Thyroid gland (tissue), 4 donors: ENCODE data around the gene GLRA1. TPM values are rescaled to one million over a fixed set of nuclear protein-coding genes. Genes with fewer than 3 reads are reported as not detected.
A peak's percentile ranks its signal among the peaks of the same experiment; 100 is the strongest.
"Not testable (repeated sequence)": the region's sequence is repeated elsewhere in the genome, so short reads cannot be mapped to it uniquely, and the experiment has no call there.

ENCODE experiments used
- DNase-seq, 2 donors: peaks; one replicate each; pipeline ENCODE4 v3.0.0-alpha.2; 2019
- H3K27ac ChIP-seq, 3 donors: fragments of 200-600 bp; sonication (generic); 1 replicate in 2 of 3; 2 replicates in 1 of 3; pipeline ENCODE4 v1.5.1; 2016 to 2019; ENCODE audit warnings: mild to moderate bottlenecking in 1 of 3, moderate library complexity in 1 of 3
- H3K27me3 ChIP-seq: fragments of 200-600 bp; sonication (generic); one replicate; pipeline ENCODE4 v1.5.1; 2019
- H3K36me3 ChIP-seq, 2 donors: fragments of 200-600 bp; sonication (generic); one replicate each; pipeline ENCODE4 v1.5.1; 2016 to 2019
- H3K4me1 ChIP-seq, 2 donors: fragments of 200-600 bp; sonication (generic); one replicate each; pipeline ENCODE4 v1.5.1; 2017 to 2019
- H3K4me3 ChIP-seq, 3 donors: fragments of 200-600 bp; sonication (generic); replicated peaks in 1 of 3; 1 replicate in 2 of 3; 2 replicates in 1 of 3; pipeline ENCODE4 v1.5.1; 2016; ENCODE audit warnings: mild to moderate bottlenecking in 1 of 3
- H3K9me3 ChIP-seq: fragments of 200-600 bp; sonication (generic); one replicate; pipeline ENCODE4 v1.5.1; 2017
- CTCF ChIP-seq, 6 experiments: fragments of 200-600 bp in 3 of 6; fragments of 450-650 bp in 3 of 6; sonication (generic) in 3 of 6; IDR thresholded peaks; one replicate each; pipeline ENCODE4 v1.5.1; 2016 to 2019; ENCODE audit warnings: antibody characterized with exemption in 6 of 6, mild to moderate bottlenecking in 2 of 6, inconsistent platforms in 1 of 6, moderate library complexity in 1 of 6
- POLR2A ChIP-seq, 2 donors: fragments of 450-650 bp; IDR thresholded peaks; one replicate each; pipeline ENCODE4 v1.6.1; 2017; ENCODE audit warnings: antibody characterized with exemption in 2 of 2, mild to moderate bottlenecking in 2 of 2, moderate library complexity in 1 of 2
- WGBS, 2 donors: methylation state at CpG; one replicate each; pipeline ENCODE4 v1.1.5; 2017; 5-methylcytosine and 5-hydroxymethylcytosine counted together
- intact Hi-C: fragments of 100-400 bp; cut with DNase I; formaldehyde crosslinking; loops from one replicate; pipeline ENCODE4 v1.15.1; 2023
- total RNA-seq, 4 donors: library from RNA; depleted of rRNA; stranded (reverse); fragments of >200 nt; gene quantifications; one replicate each; pipeline ENCODE4 v1.2.3, GENCODE V29; 2016

GLRA1 gene
- total RNA-seq, 4 donors from 2014 or later, result not detected

GRCh38 chr5:151847871-151848270, 76.8 kb downstream of the GLRA1 start:
- Histone ChIP-seq H3K27me3 (no peaks in the 10 kb centered on the region), H3K4me1 (no peaks in the 10 kb centered on the region)
- TF ChIP-seq POLR2A (IDR thresholded peaks at IDR 0.05), result no peak

DNA sequence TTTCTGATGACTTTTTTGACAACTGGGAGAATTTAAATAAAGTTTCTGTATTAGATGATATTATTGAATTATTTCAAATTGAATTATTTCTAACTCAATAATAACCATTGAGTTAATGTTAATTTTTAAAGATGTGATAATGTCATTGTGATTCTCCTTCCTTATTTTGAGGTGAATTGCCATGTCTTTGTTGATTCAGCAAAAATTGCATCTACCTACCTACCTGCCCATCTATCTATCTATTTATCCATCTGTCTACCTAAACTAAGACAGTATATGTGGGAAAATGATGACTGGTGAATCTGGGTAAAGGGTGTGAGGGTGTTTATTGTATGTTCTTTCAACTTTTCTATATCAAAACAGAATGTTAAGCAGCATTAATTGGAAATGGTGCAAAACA, 77.9 kb downstream of the GLRA1 start:
- Histone ChIP-seq H3K36me3 (no peaks in the 10 kb centered on the region), H3K4me3 (no peak overlapping the region), H3K27ac (no peak overlapping the region), H3K27me3 (no peaks in the 10 kb centered on the region), H3K9me3 (no peaks in the 10 kb centered on the region), H3K4me1 (no peaks in the 10 kb centered on the region)
- no peak for TF ChIP-seq POLR2A (IDR thresholded peaks at IDR 0.05)
- TF ChIP-seq CTCF (IDR thresholded peaks at IDR 0.05), result no peak
- intact Hi-C loops, result no loop called here
- no peak for DNase-seq

More at GRCh38 chr5:151847871-151848270, 76.8 kb downstream of the GLRA1 start:
- no peaks in the 10 kb centered on the region for H3K9me3 ChIP-seq
- no peaks in the 10 kb centered on the region for H3K36me3 ChIP-seq
- WGBS, 2 donors, result 60 to 67% methylated on average over 1 of the region's 1 CpG
- intact Hi-C loops, result no loop called here
- no peak overlapping the region for H3K4me3 ChIP-seq
- H3K27ac ChIP-seq, result no peak overlapping the region
- DNase-seq, result no peak

- WGBS, 2 donors, result 95 to 99% methylated on average over 4 of the region's 4 CpGs
- intact Hi-C loops, H3K27me3 ChIP-seq, H3K27ac ChIP-seq, H3K4me3 ChIP-seq, H3K4me1 ChIP-seq, H3K9me3 ChIP-seq, DNase-seq, H3K36me3 ChIP-seq: not testable (repeated sequence)
Observed at GRCh38 chr5:151832843-151833242, 91.8 kb downstream of the GLRA1 start.

GRCh38 chr5:151829370-151829769, 95.3 kb downstream of the GLRA1 start:
- DNase-seq, result no peak
- Histone ChIP-seq H3K4me3 (no peak overlapping the region), H3K4me1 (no peaks in the 10 kb centered on the region), H3K27me3 (no peaks in the 10 kb centered on the region), H3K9me3 (no peaks in the 10 kb centered on the region), H3K27ac (no peak overlapping the region), H3K36me3 (no peaks in the 10 kb centered on the region)
- TF ChIP-seq CTCF (IDR thresholded peaks at IDR 0.05) (no peak), POLR2A (IDR thresholded peaks at IDR 0.05) (no peak)
- intact Hi-C loops, result no loop called here
- 91 to 92% methylated on average over 1 of the region's 1 CpG for WGBS, 2 donors

DNA sequence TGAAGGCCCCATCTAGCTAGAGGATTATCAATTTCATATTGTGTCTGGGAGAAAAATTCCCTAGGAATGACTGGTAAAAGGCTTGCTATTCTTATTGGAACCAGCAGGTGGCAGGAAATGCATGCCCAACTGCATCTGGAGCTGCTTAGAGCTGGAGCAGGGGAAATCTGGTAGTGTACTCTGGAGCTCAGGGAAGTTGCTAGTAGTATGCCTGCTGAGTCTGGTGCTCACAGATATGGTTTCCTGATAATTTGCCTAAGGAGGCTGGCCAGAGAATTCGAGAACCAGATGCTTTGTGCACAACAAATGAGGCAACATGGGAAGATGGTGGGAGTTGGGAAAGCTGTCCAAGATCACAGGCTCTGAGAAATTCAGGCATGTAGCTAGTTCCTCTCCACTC, 99.2 kb downstream of the GLRA1 start:
- TF ChIP-seq CTCF (IDR thresholded peaks at IDR 0.05), result peak; percentile 74 to 93 (median 85)
- no peak for TF ChIP-seq POLR2A (IDR thresholded peaks at IDR 0.05)
- 19 to 20% methylated on average over 1 of the region's 1 CpG for WGBS, 2 donors
- Histone ChIP-seq H3K27me3 (no peaks in the 10 kb centered on the region), H3K4me3 (no peak overlapping the region), H3K36me3 (no peaks in the 10 kb centered on the region), H3K4me1 (no peaks in the 10 kb centered on the region), H3K9me3 (no peaks in the 10 kb centered on the region), H3K27ac (no peak overlapping the region)
- DNase-seq, result peak; percentile 58 to 62
- intact Hi-C loops, result loop anchor here (2.0 kb wide), 1 partner anchor 317 kb away; no protein-coding TSS in a partner anchor

- H3K27ac ChIP-seq, result no peak overlapping the region
- no peaks in the 10 kb centered on the region for H3K9me3 ChIP-seq
- H3K4me3 ChIP-seq, result no peak overlapping the region
- intact Hi-C loops, result loop anchor here (2.0 kb wide), 1 partner anchor 681 kb away; no protein-coding TSS in a partner anchor
- H3K4me1 ChIP-seq, result no peaks in the 10 kb centered on the region
- 95 to 96% methylated on average over 4 of the region's 4 CpGs for WGBS, 2 donors
- H3K27me3 ChIP-seq, result no peaks in the 10 kb centered on the region
- TF ChIP-seq CTCF (IDR thresholded peaks at IDR 0.05), result no peak
- TF ChIP-seq POLR2A (IDR thresholded peaks at IDR 0.05), result no peak
- no peaks in the 10 kb centered on the region for H3K36me3 ChIP-seq
- DNase-seq, result no peak
Observed at GRCh38 chr5:151822141-151822540, 102.5 kb downstream of the GLRA1 start.
